Kasumi-1 (cell line): ENCODE results near the gene ACACA.
A peak's percentile ranks its signal among the peaks of the same experiment; 100 is the strongest.
"Not testable (repeated sequence)": the region's sequence is repeated elsewhere in the genome, so short reads cannot be mapped to it uniquely, and the experiment has no call there.

Source experiments
- DNase-seq, 2 experiments: peaks; one replicate each; lab custom pipeline; 2025; lab: John Stamatoyannopoulos, UW

The ACACA gene

GRCh38 chr17:37100231-37100630 is 306.4 kb downstream of the ACACA start:
- DNase-seq: no peak

- DNase-seq: no peak
Measured at GRCh38 chr17:37098910-37099664, 307.5 kb downstream of the ACACA start.

- DNase-seq: no peak
Measured at GRCh38 chr17:37098152-37098551, 308.5 kb downstream of the ACACA start.

GRCh38 chr17:37097154-37097553 is 309.5 kb downstream of the ACACA start:
- DNase-seq: no peak

- no peak for DNase-seq
Measured at GRCh38 chr17:37096071-37096470, 310.6 kb downstream of the ACACA start.

GRCh38 chr17:37094391-37094790 is 312.2 kb downstream of the ACACA start:
- DNase-seq: no peak

GRCh38 chr17:37092701-37093100 is 313.9 kb downstream of the ACACA start:
- no peak for DNase-seq

- no peak for DNase-seq
Measured at GRCh38 chr17:37092071-37092470, 314.6 kb downstream of the ACACA start.

GRCh38 chr17:37090941-37091340 is 315.7 kb downstream of the ACACA start:
- DNase-seq: no peak

- peak; percentile 79 to 82 for DNase-seq
Measured at GRCh38 chr17:37089956-37090355, 316.7 kb downstream of the ACACA start.

- DNase-seq: no peak
Measured at GRCh38 chr17:37088913-37089312, 317.7 kb downstream of the ACACA start.

GRCh38 chr17:37088459-37088858 is 318.2 kb downstream of the ACACA start:
- no peak for DNase-seq

- DNase-seq: no peak
Measured at GRCh38 chr17:37087683-37088082, 319.0 kb downstream of the ACACA start.

- DNase-seq: no peak
Measured at GRCh38 chr17:37086948-37087347, 319.7 kb downstream of the ACACA start.

GRCh38 chr17:37086334-37086733 is 320.3 kb downstream of the ACACA start:
- DNase-seq: no peak

GRCh38 chr17:37084372-37084771 is 322.3 kb downstream of the ACACA start:
- no peak for DNase-seq

GRCh38 chr17:37083456-37083855 is 323.2 kb downstream of the ACACA start:
- DNase-seq: no peak

- no peak for DNase-seq
Measured at GRCh38 chr17:37082985-37083384, 323.7 kb downstream of the ACACA start.

- DNase-seq: no peak
Measured at GRCh38 chr17:37082311-37082860, 324.2 kb downstream of the ACACA start.

GRCh38 chr17:37081287-37081686 is 325.3 kb downstream of the ACACA start:
- peak; percentile 22 to 36 for DNase-seq

- DNase-seq: no peak
Measured at GRCh38 chr17:37079735-37080134, 326.9 kb downstream of the ACACA start.

- no peak for DNase-seq
Measured at GRCh38 chr17:37079065-37079708, 327.4 kb downstream of the ACACA start.

- DNase-seq: not testable (repeated sequence)
Measured at GRCh38 chr17:37073464-37073863, 333.2 kb downstream of the ACACA start.
